NB4 (cell line): Measurements from ENCODE around the gene FGF12.

Experiments used
- CTCF ChIP-seq: IDR thresholded peaks from one replicate; pipeline ENCODE4 v1.5.1; 2012; ENCODE audit warnings: low read depth, low read length
- MAX ChIP-seq: IDR thresholded peaks from 2 replicates; pipeline ENCODE4 v1.6.1; 2011; ENCODE audit warnings: low read depth, low read length
- POLR2A ChIP-seq: IDR thresholded peaks from 2 replicates; pipeline ENCODE4 v1.6.1; 2011; ENCODE audit warnings: mild to moderate bottlenecking; ENCODE audit not compliant: insufficient read length; ENCODE audit errors: extremely low read depth

- TF ChIP-seq CTCF (no peak), POLR2A (no peak), MAX (no peak)
These were observed 73.5 kb downstream of the FGF12 start for GRCh38 chr3:192653862-192654261.
